Epithelial cell of proximal tubule (primary cell): Measurements from ENCODE around the gene EFCAB11. TPM values are rescaled to one million over a fixed set of nuclear protein-coding genes. Genes with fewer than 3 reads are reported as not detected.
A peak's percentile ranks its signal among the peaks of the same experiment; 100 is the strongest.
"Not testable (repeated sequence)": the region's sequence is repeated elsewhere in the genome, so short reads cannot be mapped to it uniquely, and the experiment has no call there.

Experiments used
- DNase-seq: peaks from one replicate; pipeline ENCODE4 v3.0.0-alpha.2; 2011; ENCODE audit warnings: low read depth
- H3K4me3 ChIP-seq: 2 replicates; pipeline ENCODE4 v1.5.1; 2011; ENCODE audit warnings: low read depth, mild to moderate bottlenecking, low read length
- total RNA-seq: library from RNA; depleted of rRNA; stranded (reverse); fragments of >200 nt; gene quantifications from 2 replicates; pipeline ENCODE4 v1.2.3, GENCODE V29; 2015
- TF ChIP-seq, protein P1 (sequence below): conservative IDR thresholded peaks from 2 replicates; pipeline ENCODE4 v1.5.1; 2012; ENCODE audit warnings: low read depth, mild to moderate bottlenecking, low read length

EFCAB11 gene
- total RNA-seq, 1 donor from 2014 or later, result 17.4 TPM

DNA sequence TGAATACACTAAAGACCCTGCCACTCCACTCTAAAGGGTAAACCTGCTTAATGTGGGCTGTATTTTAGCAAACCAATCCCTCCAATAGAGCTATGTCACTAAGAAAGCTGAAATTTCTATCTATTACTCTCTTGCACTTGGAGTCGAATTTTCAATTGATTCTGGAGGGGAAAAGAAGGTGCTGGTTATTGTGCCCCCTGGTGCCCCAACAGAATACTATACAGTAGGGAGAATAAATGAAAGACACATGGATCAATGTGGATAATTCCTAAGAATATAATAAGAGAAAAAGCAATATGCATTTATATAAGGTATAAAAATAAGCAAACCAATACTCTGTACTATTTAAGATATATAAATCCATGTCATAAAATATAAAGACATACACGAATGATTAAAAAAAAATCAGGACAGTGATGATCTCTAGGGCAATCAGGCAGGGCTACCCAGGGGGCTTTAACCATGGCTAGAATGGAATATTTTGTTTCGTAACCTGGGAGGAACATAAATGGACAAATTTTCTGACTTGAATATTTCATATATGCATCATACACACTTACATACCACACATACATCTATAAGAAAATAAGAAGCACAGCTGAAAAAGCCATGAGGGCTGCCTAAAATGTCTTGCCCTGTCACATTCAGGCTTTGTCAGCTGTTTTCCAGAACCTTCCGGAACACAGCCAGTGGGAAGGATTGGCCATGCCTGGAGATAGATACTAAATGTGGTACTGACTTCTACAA, 54.4 kb downstream of the EFCAB11 start:
- TF ChIP-seq, protein P1, sequence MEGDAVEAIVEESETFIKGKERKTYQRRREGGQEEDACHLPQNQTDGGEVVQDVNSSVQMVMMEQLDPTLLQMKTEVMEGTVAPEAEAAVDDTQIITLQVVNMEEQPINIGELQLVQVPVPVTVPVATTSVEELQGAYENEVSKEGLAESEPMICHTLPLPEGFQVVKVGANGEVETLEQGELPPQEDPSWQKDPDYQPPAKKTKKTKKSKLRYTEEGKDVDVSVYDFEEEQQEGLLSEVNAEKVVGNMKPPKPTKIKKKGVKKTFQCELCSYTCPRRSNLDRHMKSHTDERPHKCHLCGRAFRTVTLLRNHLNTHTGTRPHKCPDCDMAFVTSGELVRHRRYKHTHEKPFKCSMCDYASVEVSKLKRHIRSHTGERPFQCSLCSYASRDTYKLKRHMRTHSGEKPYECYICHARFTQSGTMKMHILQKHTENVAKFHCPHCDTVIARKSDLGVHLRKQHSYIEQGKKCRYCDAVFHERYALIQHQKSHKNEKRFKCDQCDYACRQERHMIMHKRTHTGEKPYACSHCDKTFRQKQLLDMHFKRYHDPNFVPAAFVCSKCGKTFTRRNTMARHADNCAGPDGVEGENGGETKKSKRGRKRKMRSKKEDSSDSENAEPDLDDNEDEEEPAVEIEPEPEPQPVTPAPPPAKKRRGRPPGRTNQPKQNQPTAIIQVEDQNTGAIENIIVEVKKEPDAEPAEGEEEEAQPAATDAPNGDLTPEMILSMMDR, result peak; percentile 71
- DNase-seq, result no peak
- no peak overlapping the region for H3K4me3 ChIP-seq

DNA sequence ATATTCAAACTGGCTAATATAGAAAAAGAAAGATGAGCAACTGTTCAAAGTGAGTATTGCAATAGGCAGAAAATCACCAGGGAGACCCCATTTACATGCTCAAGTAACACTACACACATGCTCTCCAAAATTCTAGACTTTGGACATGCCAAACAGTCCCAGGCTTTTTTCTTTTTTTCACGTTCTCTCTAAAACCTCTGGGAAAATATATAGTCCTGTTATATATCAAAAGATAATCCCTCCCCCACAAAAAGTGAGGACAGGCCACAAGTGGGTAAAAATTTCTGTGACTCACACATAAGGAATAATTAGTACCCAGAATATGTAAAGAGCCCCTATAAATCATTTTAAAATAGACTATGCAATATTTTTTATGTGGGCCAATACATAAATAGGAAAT, 55.2 kb downstream of the EFCAB11 start:
- no peak overlapping the region for H3K4me3 ChIP-seq
- TF ChIP-seq, protein P1, result no peak
- DNase-seq, result no peak

DNA sequence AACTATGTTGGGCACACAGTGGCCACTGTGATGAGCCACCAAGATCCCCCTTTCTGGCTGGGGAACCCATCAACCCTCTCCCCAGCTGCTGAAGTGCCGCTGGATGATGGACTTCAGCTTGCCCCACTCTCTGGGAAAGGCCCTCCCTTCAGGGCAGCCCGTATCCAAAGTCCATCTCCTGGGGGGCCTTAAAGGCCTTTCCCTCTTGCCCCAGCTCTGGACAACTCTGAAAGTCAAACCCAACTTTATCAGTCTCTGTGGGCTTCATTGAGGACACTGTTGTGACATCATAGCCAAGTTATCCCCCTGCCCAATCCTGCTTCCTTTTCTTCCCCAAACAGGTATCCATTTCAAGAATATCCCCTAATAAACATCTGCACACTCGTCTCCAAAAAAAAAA, 61.1 kb downstream of the EFCAB11 start:
- DNase-seq, H3K4me3 ChIP-seq: not testable (repeated sequence)

DNA sequence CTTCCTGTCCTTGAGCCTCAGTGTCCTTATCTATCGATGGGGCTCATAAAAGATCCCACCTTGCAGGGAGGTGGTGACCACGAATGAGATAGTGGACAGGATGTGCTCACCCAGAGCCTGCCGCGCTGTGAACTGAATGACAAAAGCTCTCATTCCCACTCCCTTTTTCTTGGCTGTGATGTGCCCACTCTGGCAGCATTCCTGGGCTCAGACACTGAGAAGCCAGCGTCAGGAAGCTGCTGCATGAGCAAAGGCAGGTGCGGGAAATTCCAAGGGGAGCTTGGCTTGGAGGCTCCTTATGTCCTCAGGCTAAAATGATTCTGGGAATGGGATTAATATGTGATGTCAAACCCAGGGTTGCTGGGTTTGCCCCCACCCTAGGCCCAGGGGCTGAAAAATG, 61.6 kb downstream of the EFCAB11 start:
- H3K4me3 ChIP-seq, result no peak overlapping the region
- TF ChIP-seq, protein P1, result no peak
- DNase-seq, result no peak

DNA sequence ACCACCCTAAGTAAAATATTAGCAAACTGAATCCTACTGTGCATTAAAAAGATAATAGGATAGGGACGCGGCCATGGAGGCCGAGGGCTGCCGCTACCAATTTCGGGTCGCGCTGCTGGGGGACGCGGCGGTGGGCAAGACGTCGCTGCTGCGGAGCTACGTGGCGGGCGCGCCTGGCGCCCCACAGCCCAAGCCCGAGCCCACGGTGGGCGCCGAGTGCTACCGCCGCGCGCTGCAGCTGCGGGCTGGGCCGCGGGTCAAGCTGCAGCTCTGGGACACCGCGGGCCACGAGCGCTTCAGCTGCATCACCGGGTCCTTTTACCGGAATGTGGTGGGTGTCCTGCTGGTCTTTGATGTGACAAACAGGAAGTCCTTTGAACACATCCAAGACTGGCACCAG, 62.8 kb downstream of the EFCAB11 start:
- H3K4me3 ChIP-seq, DNase-seq: not testable (repeated sequence)

DNA sequence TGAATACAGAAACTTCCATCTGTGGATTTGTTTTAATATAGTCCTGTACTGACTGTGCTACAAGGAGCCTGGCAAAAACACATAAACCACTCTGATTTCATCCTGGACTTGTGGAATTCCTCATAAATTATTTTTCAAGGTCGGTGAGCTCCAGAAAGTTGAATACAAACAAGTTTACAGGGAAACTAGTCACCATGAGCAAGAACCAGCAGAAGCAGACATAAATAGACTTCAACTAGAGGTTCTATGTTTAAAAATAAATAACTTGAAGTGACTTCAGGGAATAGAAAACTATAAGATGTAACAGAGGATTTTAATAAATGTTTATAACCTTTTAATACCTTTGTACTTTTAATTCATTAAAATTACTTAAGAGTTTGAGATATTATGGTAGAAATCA, 63.5 kb downstream of the EFCAB11 start:
- no peak for DNase-seq
- H3K4me3 ChIP-seq, result no peak overlapping the region
- TF ChIP-seq, protein P1, result no peak

DNA sequence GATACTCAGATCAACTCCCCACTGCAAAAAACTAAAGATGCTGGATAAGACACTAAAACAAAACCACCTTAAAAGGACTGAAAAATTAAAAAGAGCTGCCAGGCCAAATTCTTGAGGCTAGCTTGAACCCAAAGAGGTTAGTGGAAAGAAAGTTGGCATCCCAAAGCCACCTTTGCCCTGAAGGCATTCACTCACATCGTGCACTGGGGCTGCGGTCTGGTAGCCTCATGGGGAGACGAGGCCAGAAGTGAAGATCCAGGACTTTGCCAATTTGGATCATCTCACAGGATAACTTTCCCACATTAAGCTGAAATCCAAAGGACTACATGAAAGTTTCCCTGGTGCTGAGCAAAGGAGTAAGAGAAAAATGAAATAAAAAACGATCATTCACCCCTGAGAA, 63.9 kb downstream of the EFCAB11 start:
- TF ChIP-seq, protein P1, result no peak
- no peak overlapping the region for H3K4me3 ChIP-seq
- no peak for DNase-seq

DNA sequence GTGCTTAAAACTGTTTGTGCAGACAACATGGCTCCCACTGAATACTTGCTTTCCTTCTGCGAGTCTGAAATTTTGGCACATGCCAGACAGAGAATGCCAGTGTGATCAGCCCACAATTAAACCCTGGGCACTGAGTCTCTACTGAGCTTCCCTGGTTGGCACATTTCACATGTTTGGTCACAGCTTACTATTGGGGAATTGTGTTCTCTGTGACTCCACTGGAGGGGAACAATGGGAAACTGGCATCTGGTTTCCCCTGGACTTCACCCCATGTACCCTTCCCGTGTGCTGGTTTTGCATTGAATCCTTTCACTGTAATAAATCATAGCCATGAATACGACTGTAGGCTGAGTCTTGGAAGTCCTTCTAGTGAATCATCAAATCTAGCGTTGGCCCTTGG, 64.9 kb downstream of the EFCAB11 start:
- no peak for DNase-seq
- no peak overlapping the region for H3K4me3 ChIP-seq
- TF ChIP-seq, protein P1, result no peak
